Stimulated activated naive CD8-positive, alpha-beta T cell treated with anti-CD3 and anti-CD28 coated beads, Interleukin-15, Interleukin-2, amounts not matched to agents 100 ng/mL and 50 ng/mL, for 24 hours (primary cell): ENCODE measurements around the gene RNF213.

ENCODE experiments used
- H3K27ac Mint-ChIP-seq: one replicate; pipeline ENCODE4 v1.8.0; 2021; ENCODE audit warnings: mild to moderate bottlenecking, mixed read lengths
- H3K27me3 Mint-ChIP-seq: one replicate; pipeline ENCODE4 v1.8.0; 2021; ENCODE audit warnings: mixed read lengths
- H3K36me3 Mint-ChIP-seq: one replicate; pipeline ENCODE4 v1.8.0; 2021; ENCODE audit warnings: low read depth, mixed read lengths
- H3K4me1 Mint-ChIP-seq: one replicate; pipeline ENCODE4 v1.8.0; 2021; ENCODE audit warnings: low read depth, mixed read lengths
- H3K4me3 Mint-ChIP-seq: one replicate; pipeline ENCODE4 v1.8.0; 2021; ENCODE audit warnings: mild to moderate bottlenecking, mixed read lengths
- H3K9me3 Mint-ChIP-seq: one replicate; pipeline ENCODE4 v1.8.0; 2021; ENCODE audit warnings: mixed read lengths

Gene RNF213

GRCh38 chr17:80443498-80443897, 182.8 kb downstream of the RNF213 start:
- no peak overlapping the region for H3K4me3 Mint-ChIP-seq

DNA sequence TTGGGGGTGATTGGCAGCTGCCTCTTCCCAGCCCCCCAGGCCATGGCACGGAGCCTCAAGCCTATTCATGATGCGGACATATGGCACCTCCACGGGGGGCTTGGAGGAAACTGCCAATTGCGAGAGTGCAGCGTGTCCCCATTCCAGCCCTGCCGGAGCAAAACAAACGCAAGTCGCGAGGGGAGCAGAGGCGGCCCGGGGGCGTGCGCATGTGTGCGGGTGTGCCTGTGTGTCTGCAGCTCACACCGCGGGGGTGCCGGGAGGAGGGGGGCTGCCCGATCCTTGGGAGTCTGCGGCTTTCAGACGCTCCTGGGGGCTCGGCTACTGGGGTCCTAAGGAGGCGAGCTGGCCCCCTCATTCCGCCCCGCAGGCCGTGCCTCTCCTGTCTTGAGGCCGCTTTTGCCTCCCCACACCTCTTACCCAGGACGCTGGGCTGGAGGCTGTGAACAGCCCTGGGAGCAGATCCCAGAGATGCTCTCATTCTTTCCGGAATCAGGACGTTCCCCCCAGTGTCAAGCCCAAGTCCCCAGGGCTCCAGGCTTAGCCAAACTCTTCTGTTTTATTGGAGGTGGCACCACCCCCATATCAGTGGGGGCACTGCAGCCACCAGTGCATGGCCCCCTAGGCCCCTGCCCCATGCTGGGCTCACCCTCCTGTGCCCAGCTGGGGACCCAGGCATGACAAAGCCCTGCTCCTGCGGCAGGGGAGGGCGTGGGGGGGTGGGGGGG, 183.4 kb downstream of the RNF213 start:
- no peak overlapping the region for H3K4me3 Mint-ChIP-seq
- H3K4me1 Mint-ChIP-seq: no peaks in the 10 kb centered on the region
- no peaks in the 10 kb centered on the region for H3K9me3 Mint-ChIP-seq
- no peaks in the 10 kb centered on the region for H3K27me3 Mint-ChIP-seq
- no peak overlapping the region for H3K27ac Mint-ChIP-seq
- no peaks in the 10 kb centered on the region for H3K36me3 Mint-ChIP-seq

More at GRCh38 chr17:80443498-80443897, 182.8 kb downstream of the RNF213 start:
- no peaks in the 10 kb centered on the region for H3K36me3 Mint-ChIP-seq
- H3K27me3 Mint-ChIP-seq: no peaks in the 10 kb centered on the region
- H3K4me1 Mint-ChIP-seq: no peaks in the 10 kb centered on the region
- no peaks in the 10 kb centered on the region for H3K9me3 Mint-ChIP-seq
- no peak overlapping the region for H3K27ac Mint-ChIP-seq

DNA sequence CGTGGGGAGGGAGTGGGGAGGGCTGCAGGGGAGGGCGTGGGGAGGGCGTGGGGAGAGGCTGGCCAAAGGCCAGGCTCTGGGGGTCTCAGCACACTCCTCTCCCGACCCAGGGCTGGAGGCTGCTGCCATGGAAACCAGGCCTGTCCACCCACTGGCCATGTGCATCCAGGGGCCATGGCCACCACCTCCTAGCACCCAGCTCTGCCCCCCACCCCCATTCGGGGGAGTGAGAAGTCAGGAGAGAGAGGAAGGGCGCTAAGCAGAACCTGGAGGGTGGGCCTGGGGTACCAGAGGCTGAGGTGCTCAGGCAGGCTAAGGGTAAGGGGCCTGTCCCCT, 184.0 kb downstream of the RNF213 start:
- Mint-ChIP-seq H3K4me1 (no peaks in the 10 kb centered on the region), H3K9me3 (no peaks in the 10 kb centered on the region), H3K27ac (no peak overlapping the region), H3K4me3 (no peak overlapping the region), H3K36me3 (no peaks in the 10 kb centered on the region), H3K27me3 (no peaks in the 10 kb centered on the region)

DNA sequence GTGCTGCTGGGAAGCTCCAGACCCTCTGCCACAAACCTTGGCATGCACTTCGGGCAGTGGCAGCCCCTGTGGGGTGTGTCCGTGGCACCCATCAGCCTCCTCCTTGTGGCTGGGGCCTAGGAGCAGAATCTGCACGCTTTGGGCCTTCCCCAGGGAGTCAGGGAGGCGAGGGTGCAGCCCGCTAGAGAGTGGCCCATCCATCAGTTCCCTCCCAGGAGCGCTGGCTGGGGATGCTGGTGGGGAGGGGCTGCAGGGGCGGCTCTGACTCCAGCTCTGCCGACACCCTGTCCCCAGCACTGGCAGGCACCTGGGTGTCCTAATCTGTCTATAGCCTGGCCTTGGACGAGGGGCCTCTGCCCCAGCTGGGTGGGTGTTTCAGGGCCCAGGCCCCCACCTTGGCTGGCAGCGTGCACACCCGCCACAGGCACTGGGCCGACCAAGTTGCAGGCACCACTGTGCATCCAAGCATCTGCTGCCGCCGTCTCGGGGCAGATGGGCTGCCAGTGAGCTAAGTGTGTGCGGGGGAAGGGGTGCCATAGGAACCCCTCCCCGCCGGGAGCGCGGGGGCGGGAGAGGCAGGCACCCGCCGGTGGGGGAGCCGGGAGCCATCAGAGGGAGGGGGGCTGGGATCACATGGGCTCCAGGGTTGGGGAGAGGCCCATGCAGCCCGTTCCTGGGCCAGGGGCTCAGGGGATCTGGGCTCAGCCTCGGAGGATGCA, 184.5 kb downstream of the RNF213 start:
- Mint-ChIP-seq H3K27me3 (no peaks in the 10 kb centered on the region), H3K27ac (no peak overlapping the region), H3K4me1 (no peaks in the 10 kb centered on the region), H3K9me3 (no peaks in the 10 kb centered on the region), H3K4me3 (no peak overlapping the region), H3K36me3 (no peaks in the 10 kb centered on the region)

- no peaks in the 10 kb centered on the region for H3K4me1 Mint-ChIP-seq
- no peaks in the 10 kb centered on the region for H3K9me3 Mint-ChIP-seq
- no peak overlapping the region for H3K27ac Mint-ChIP-seq
- no peaks in the 10 kb centered on the region for H3K27me3 Mint-ChIP-seq
- H3K36me3 Mint-ChIP-seq: no peaks in the 10 kb centered on the region
- no peak overlapping the region for H3K4me3 Mint-ChIP-seq
Observed at GRCh38 chr17:80445726-80446110, 185.1 kb downstream of the RNF213 start.

DNA sequence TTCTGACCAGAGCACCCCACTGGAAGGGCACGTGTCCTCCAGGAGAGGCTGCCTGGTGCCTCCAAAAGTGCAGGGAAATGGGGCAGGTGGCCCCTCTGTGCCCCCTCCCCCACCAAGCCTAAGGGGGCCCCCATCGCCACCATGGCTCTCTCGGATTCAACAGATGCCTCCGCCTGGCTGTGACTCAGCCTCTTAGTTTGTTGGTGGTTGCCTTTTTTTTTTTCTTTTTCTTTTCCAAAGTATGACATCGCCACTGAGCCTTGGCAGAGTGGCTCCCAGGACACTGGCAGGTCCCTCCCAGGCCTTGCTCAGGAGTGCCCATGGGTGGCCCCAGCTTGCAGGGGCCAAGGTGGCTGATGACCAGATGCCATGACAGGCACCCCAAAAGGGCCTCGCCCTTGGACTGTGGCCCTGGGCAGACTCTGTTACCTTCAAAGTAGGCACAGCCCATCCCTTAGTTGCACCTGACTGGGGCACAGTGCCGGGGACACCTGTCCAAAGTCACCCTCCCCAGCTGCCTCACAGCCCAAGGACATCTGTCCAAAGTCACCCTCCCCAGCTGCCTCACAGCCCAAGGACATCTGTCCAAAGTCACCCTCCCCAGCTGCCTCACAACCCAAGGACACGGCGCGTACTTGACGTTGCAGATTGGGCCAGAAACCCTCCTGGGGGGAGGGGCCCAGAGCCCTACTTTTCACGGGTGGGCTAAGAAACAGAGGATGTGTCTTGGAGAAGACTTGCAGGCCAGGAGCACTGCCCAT, 186.2 kb downstream of the RNF213 start:
- Mint-ChIP-seq H3K9me3 (no peaks in the 10 kb centered on the region), H3K27ac (no peak overlapping the region)

DNA sequence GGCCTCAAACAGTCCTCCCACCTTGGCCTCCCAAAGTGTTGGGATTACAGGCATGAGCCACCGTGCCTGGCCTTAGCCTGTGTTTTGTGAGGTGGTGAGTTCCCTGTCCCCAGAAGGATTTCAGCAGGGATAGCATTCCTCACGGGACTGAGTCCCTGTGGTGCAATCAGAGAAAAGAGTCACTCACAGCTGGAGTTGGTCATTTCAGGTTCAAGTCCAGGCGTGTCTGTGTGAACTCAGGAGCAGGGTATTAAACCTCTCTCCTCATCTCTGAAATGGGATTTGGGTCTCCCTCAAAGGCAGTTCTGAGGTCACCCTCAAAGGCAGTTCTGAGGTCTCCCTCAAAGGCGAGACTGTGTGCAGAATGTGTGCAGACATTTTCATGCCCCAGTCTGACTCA, 187.1 kb downstream of the RNF213 start:
- no peaks in the 10 kb centered on the region for H3K36me3 Mint-ChIP-seq
- H3K4me3 Mint-ChIP-seq: no peak overlapping the region
- no peaks in the 10 kb centered on the region for H3K4me1 Mint-ChIP-seq
- H3K9me3 Mint-ChIP-seq: no peaks in the 10 kb centered on the region
- no peaks in the 10 kb centered on the region for H3K27me3 Mint-ChIP-seq
- no peak overlapping the region for H3K27ac Mint-ChIP-seq

More for the DNA sequence above, 186.2 kb downstream of the RNF213 start:
- no peaks in the 10 kb centered on the region for H3K36me3 Mint-ChIP-seq
- no peaks in the 10 kb centered on the region for H3K27me3 Mint-ChIP-seq
- H3K4me1 Mint-ChIP-seq: no peaks in the 10 kb centered on the region
- H3K4me3 Mint-ChIP-seq: no peak overlapping the region
